Liver (tissue), 9 donors: ENCODE measurements around the gene DGKD. TPM values are rescaled to one million over a fixed set of nuclear protein-coding genes. Genes with fewer than 3 reads are reported as not detected.

Source experiments
- DNase-seq: peaks from one replicate; pipeline ENCODE4 v3.0.0-alpha.2; 2017; ENCODE audit warnings: low spot score
- H3K27ac ChIP-seq, 2 donors: one replicate each; pipeline ENCODE4 v1.7.0; 2013; ENCODE audit warnings: inconsistent platforms in 2 of 2, low read length in 2 of 2, control low read depth in 1 of 2, low read depth in 1 of 2, mild to moderate bottlenecking in 1 of 2
- H3K27me3 ChIP-seq, 4 donors: one replicate each; pipeline versions ENCODE4 v1.6.1 to v1.7.0; 2013; ENCODE audit warnings: low read length in 3 of 4, inconsistent platforms in 1 of 4, mild to moderate bottlenecking in 1 of 4, moderate library complexity in 1 of 4; ENCODE audit not compliant: control insufficient read depth in 4 of 4, insufficient read depth in 4 of 4
- H3K36me3 ChIP-seq, 4 donors: one replicate each; pipeline versions ENCODE4 v1.6.1 to v1.7.0; 2013; ENCODE audit warnings: low read length in 3 of 4, mild to moderate bottlenecking in 3 of 4, low read depth in 1 of 4, moderate library complexity in 1 of 4; ENCODE audit not compliant: control insufficient read depth in 4 of 4, insufficient read depth in 3 of 4
- H3K4me1 ChIP-seq, 4 donors: one replicate each; pipeline versions ENCODE4 v1.6.1 to v1.7.0; 2013; ENCODE audit warnings: low read length in 3 of 4, mild to moderate bottlenecking in 3 of 4, moderate library complexity in 1 of 4; ENCODE audit not compliant: control insufficient read depth in 4 of 4, insufficient read depth in 4 of 4
- H3K4me3 ChIP-seq, 3 donors: one replicate each; pipeline versions ENCODE4 v1.6.1 to v1.7.0; 2013; ENCODE audit warnings: low read length in 3 of 3, control low read depth in 1 of 3, low read depth in 1 of 3, mild to moderate bottlenecking in 1 of 3
- H3K9ac ChIP-seq, 2 donors: one replicate each; pipeline ENCODE4 v1.7.0; 2013; ENCODE audit warnings: low read length in 2 of 2, mild to moderate bottlenecking in 2 of 2, moderate library complexity in 2 of 2, control low read depth in 1 of 2, low read depth in 1 of 2
- H3K9me3 ChIP-seq, 4 donors: one replicate each; pipeline versions ENCODE4 v1.6.1 to v1.7.0; 2013; ENCODE audit warnings: low read length in 3 of 4; ENCODE audit not compliant: control insufficient read depth in 4 of 4
- ATF3 ChIP-seq: IDR thresholded peaks from 2 replicates; pipeline ENCODE4 v1.6.1; 2016; ENCODE audit warnings: antibody characterized with exemption
- EGR1 ChIP-seq, 2 donors: IDR thresholded peaks; 2 replicates each; pipeline ENCODE4 v1.6.1; 2016 to 2018; ENCODE audit warnings: antibody characterized with exemption in 2 of 2, low read depth in 2 of 2
- FOXA1 ChIP-seq: IDR thresholded peaks from 2 replicates; pipeline ENCODE4 v1.6.1; 2016; ENCODE audit warnings: antibody characterized with exemption
- FOXA2 ChIP-seq: IDR thresholded peaks from 2 replicates; pipeline ENCODE4 v1.6.1; 2016; ENCODE audit warnings: antibody characterized with exemption
- HNF4A ChIP-seq, 2 donors: conservative IDR thresholded peaks; 2 replicates each; pipeline ENCODE4 v1.6.1; 2016; ENCODE audit warnings: antibody characterized with exemption in 2 of 2, mild to moderate bottlenecking in 2 of 2
- HNF4G ChIP-seq: IDR thresholded peaks from 2 replicates; pipeline ENCODE4 v1.6.1; 2016; ENCODE audit warnings: antibody characterized with exemption
- JUND ChIP-seq, 2 donors: IDR thresholded peaks; 2 replicates each; pipeline ENCODE4 v1.6.1; 2016; ENCODE audit warnings: antibody characterized with exemption in 2 of 2
- MAX ChIP-seq: IDR thresholded peaks from 2 replicates; pipeline ENCODE4 v1.6.1; 2016; ENCODE audit warnings: antibody characterized with exemption
- NR2F2 ChIP-seq: IDR thresholded peaks from 2 replicates; pipeline ENCODE4 v1.6.1; 2016; ENCODE audit warnings: antibody characterized with exemption
- RAD21 ChIP-seq, 2 donors: IDR thresholded peaks; 2 replicates each; pipeline ENCODE4 v1.6.1; 2016; ENCODE audit warnings: antibody characterized with exemption in 2 of 2, mild to moderate bottlenecking in 2 of 2
- REST ChIP-seq: IDR thresholded peaks from 2 replicates; pipeline ENCODE4 v1.6.1; 2016; ENCODE audit warnings: antibody characterized with exemption, mild to moderate bottlenecking
- RXRA ChIP-seq, 2 donors: IDR thresholded peaks; 2 replicates each; pipeline ENCODE4 v1.6.1; 2017 to 2018; ENCODE audit warnings: antibody characterized with exemption in 2 of 2, mild to moderate bottlenecking in 1 of 2
- TAF1 ChIP-seq: conservative IDR thresholded peaks from 2 replicates; pipeline ENCODE4 v1.6.1; 2016; ENCODE audit warnings: antibody characterized with exemption, mild to moderate bottlenecking
- YY1 ChIP-seq: IDR thresholded peaks from 2 replicates; pipeline ENCODE4 v1.6.1; 2016; ENCODE audit warnings: antibody characterized with exemption, mild to moderate bottlenecking
- ZBTB33 ChIP-seq: IDR thresholded peaks from 2 replicates; pipeline ENCODE4 v1.6.1; 2016; ENCODE audit warnings: antibody characterized with exemption
- WGBS: extraction: QIAGEN DNeasy Blood & Tissue Kit; methylation state at CpG from one replicate; pipeline ENCODE4 v1.1.7; 2013; 5-methylcytosine and 5-hydroxymethylcytosine counted together
- polyA plus RNA-seq, 2 donors: library from polyadenylated mRNA; stranded (reverse) in 1 of 2; unstranded in 1 of 2; fragments of 200-250 nt in 1 of 2; fragments of >200 nt in 1 of 2; fragmentation: Nextera tagmentation in 1 of 2; extraction: Ambion mirVana in 1 of 2; gene quantifications; one replicate each; pipeline versions ENCODE4 v1.2.1 to v1.2.3, GENCODE V29; 2013 to 2015
- total RNA-seq, 2 donors: library from RNA; depleted of rRNA; stranded (reverse); fragments of >200 nt; gene quantifications; one replicate each; pipeline ENCODE4 v1.2.3, GENCODE V29; 2014
- donor health status: healthy.
- donor health status: healthy.
- donor health status: healthy.
- donor health status: healthy.
- donor health status: healthy.

DGKD gene
- total and polyA plus RNA-seq, 4 donors = 4.8 to 16.4 (median 8.2) TPM

- no peak for TF ChIP-seq REST
These were observed 90.2 kb downstream of the DGKD start (continued) for GRCh38 chr2:233444501-233444900.

GRCh38 chr2:233445152-233445830 is 91.0 kb downstream of the DGKD start:
- TF ChIP-seq HNF4G (no peak), EGR1 (IDR thresholded peaks at IDR 0.05; ENCODE audit: low read depth in 2 of 2) (no peak), YY1 (no peak), JUND (IDR thresholded peaks at IDR 0.05) (no peak), RAD21 (IDR thresholded peaks at IDR 0.05) (no peak), REST (no peak), TAF1 (no peak), FOXA2 (no peak), RXRA (IDR thresholded peaks at IDR 0.05) (no peak), NR2F2 (no peak), ZBTB33 (no peak), HNF4A (conservative IDR thresholded peaks at IDR 0.05) (no peak), ATF3 (no peak), FOXA1 (no peak), MAX (no peak)
- Histone ChIP-seq H3K9me3 (no peaks in the 10 kb centered on the region), H3K36me3 (peaks cover 1 to 51% (median 25%) of the 10 kb centered on the region in 4 donors), H3K4me3 (no peak overlapping the region), H3K9ac (no peak overlapping the region), H3K27ac (no peak overlapping the region), H3K4me1 (no peaks in the 10 kb centered on the region), H3K27me3 (no peaks in the 10 kb centered on the region)
- no peak for DNase-seq
- 94% methylated on average over 18 of the region's 18 CpGs for WGBS
